ENCODE results near the gene GPR31.

The GPR31 gene

DNA sequence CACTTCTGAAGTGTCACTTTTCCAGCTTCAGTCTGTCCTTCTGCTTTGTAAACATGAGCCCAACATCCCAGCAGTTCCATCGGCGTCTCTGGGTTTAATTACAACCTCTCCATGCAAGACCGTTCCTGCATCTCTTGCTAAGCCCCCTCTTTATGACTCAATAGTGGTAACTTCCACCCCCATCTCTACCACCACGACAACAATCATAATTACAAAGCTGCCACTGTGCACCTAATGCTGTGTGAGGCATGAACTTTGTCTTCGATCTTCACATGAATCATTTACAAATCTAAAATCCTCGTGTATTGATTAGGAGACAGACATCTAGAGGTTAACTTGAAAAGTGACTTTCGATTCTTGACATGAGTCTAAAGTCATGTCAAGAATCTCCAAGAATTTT lies 39.8 kb downstream of the GPR31 start:
- no peak for DNase-seq (ENCODE audit: low spot score)

DNA sequence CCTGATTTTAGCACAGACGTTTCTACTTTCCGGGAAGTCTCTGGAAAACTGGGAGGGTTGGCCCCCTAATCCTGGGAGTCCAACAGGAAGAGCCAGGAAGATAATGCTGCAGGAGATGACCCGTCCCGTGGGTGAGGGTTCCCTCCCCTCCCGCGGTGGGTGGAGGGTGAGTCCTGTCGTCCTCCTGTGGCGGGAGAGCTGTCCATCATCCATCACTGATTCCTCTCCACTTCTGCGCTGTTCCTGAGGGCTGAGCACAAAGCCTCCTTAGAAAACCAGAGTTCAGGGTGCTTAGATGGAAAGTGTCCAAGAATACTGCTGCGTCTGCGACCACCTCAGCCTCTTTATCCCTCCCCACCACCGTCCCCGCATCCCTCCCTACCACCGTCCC lies 40.9 kb downstream of the GPR31 start:
- DNase-seq (ENCODE audit: low spot score), result no peak

DNA sequence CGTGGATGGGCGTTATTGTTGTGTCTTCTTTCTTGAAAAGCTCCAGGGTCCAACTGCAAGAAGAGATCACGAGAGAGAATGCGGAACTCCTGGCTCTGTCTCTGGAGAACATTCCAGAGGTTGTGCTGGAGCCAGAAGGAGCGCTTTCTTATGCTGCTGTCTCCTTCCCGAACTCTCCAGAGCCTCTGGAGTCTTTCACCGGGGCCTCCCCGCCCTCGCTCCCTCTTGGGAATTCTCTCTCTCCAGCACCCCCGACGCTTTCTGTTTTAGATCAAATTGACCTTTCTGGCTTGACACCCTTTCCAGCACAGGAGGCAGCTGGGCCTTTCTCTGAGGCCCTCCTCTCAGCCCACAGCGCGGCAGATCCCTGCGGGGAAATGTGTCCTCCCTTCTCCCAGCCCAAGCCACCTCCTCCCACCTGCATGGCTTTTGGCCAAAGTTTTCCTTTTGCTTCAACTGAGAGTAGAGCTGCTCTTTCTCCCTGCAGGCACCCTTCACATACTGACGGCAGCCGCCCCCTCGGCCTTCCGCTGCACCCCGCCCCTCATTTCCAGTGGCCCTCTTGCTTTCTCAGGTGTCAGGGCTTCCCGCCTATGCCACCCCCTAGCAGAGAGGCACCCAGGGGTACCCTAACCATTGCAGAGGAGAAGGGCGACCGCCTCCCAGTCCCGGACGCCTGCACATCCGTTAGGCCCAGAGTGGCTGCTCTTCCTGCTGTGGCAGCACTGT lies 41.5 kb downstream of the GPR31 start:
- DNase-seq (ENCODE audit: low spot score), result no peak

DNA sequence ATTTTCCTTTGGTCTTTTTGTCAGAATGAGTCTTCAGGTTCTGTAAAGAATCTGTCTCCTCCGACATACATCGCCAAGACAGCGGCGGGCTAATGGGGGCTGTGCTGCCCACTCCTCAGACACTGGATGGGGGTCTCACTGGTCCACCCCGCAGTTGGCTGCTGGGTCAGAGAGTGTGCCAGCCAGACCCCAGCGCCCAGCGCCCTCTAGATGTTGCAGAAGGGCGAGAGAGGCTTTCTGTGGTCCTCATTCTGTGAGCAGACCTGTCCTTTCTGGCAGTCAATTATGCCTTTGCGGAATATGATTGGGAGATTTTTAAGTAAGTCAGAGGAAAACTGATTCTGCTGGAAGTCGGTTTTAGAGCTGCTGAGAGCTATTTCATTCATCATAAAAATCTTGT lies 42.7 kb downstream of the GPR31 start:
- DNase-seq (ENCODE audit: low spot score), result no peak

DNA sequence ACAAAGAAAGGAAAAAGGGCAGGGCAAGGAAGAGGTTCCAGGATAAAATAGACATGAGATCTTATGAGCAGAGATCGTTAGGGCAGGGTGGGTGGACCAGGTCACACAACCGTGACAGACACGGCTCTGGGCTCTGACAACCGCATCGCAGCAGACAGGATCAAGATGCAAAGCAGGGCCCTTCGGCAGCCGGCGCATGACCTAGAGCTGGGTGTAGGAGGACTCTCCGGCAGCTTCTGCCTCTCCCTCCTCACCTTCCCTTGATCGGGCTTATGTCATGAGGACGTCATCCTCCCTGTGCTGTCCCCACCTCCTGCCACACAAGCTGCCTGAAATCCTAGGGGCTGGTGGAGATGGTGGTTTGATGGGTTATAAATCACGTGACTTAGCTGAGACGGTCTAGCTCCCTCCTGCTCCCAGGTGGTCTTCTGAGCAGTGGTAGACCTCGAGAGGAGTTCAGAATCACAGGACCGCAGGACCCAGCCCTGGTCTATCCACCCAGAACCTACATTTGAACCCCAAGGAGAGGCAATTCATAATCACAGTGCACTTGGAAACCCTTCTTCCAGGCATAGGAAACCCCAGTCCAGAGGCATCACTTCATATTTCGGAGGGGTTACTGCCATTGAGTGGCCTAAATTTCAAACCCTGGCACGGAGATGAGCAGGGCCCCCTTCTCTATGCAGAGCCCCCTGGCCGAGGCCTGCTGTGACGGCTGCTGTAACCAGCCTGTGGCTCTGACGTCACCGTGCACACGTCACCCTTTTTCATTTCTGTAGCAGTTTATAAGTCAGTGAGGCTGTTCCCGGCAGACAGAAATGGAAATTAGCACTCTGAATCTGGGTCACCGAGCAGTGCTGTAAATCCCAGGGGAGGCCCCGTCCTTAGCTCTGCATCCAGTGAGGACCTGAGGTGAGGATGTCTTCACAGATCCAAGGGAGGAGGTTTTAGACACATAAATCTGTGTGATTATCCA lies 43.6 kb downstream of the GPR31 start:
- no peak for DNase-seq (ENCODE audit: low spot score)

DNA sequence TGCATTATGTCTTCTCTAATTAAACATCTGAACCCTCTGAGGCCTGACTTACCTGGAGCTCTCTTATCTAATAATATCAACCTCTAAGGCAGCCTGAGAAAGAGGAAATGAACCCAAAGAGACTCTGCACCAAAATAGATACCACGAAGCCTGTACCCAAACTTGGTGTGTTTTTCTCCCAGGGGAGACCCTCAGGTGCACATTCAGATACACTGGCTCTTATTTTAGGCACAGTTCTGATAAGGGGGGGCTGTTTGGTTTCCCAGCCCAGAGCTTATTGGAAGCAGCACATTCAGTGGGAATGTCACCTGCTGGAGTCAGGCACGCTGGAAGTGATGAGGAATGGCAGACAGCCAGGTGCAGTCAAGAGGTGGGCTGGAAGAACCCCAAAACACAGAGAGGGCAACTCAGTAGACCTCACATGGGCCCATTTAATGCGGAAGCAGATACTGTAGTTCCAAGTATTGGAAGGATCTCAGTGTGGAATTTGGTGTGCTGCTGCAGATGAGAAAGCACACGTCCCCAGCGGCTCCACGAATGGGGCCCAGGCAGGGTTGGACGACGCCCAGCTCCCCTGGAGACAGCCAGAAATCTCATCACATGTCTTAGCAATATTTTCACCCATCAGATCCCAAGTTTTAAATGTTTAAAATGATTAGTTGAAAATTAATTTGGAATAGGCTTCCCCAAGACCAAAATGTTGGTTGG lies 44.6 kb downstream of the GPR31 start:
- DNase-seq (ENCODE audit: low spot score), result no peak

DNA sequence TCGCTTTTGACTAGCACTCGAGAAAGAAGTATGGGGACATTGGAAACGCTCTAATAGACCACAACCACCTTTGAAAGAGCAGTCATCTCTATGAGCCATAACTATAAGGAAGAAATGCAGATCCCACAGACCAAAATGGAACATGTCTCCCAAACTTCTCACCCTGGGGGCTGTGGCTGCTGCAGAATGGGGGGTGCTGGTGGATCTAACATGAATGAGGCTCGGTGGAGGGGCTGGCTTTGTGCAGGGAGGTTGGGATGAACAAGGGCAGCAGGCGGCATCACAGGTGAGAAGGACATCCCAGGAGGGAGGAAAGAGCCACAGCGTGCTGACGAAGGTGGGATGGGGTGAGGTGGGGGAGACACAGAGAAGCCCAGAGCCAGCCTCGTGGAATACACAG lies 45.4 kb downstream of the GPR31 start:
- no peak for DNase-seq (ENCODE audit: low spot score)

DNA sequence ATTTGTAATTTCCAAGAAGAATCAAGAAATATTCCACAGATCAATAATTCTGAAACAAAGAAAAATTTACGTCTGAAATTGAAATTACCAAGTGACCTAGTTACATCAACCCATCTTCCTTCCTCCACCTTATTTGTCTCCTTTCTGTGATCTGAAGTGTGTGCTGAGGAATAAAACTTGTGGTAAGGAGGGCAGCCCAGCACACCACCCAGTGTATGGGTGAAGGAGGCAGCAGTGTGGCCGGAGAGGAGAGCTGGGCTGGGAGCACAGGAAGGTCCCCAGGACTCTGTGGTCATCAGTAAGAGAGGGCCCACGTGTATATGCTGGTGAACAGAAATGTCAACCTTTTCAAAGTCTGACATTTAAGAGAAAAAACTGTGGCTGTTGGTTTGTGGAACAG lies 46.2 kb downstream of the GPR31 start:
- no peak for DNase-seq (ENCODE audit: low spot score)

DNA sequence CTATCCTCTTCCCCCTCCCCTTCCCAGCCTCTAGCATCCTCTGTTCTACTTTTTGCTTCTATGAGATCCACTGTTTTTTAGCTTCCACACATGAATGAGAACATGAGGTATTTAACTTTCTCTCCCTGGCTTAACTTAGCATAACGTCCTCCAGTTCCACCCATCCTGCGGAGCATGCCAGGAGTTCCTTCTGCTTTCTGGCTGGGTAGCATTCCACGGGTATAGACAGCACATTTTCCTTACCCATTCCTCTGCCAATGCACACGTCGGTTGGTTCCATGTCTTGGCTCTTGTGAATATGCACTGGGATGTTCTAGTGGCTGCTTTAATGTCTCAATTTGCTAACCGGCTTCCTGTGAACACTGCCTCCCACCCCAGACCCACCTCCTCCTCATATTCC lies 48.1 kb downstream of the GPR31 start:
- no peak for DNase-seq (ENCODE audit: low spot score)

DNA sequence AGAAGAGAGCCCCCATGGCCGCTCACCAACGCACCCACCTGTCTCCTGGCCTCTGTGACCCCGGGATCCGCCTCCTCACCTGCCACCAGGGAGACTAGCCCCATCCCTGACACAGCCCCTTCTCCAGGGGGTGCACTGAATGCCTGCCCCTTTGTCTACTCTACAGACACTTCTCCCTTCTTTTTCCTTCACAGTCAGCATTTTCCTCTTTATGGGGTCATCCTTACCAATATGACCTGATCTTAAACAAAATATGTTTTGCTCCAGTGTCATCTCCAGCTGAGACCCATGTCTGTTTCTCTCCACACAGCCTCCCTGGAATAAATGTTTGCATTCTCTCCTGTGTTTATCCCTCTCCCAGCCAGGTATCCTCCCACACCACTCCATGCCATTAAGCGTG lies 49.5 kb downstream of the GPR31 start:
- no peak for DNase-seq (ENCODE audit: low spot score)

DNA sequence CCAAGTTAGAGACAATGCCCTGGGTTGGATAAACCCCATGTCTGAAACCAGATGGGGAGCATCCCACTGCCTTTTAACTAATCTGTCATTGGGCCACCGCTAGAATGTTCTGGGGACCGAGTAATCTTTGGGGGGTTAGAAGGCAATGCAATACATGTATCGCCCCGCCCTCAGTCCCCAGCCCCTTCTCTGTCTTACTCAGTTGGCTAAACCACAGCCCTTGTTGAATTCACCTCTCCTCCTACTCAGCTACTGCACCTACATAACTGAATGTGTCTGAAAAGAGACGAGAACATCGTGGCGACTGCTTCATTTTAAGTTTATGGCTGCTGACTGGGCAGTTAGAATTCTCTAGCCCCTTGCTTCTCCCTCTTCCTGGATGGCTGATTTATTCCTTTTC lies 50.0 kb downstream of the GPR31 start:
- no peak for DNase-seq (ENCODE audit: low spot score)

DNA sequence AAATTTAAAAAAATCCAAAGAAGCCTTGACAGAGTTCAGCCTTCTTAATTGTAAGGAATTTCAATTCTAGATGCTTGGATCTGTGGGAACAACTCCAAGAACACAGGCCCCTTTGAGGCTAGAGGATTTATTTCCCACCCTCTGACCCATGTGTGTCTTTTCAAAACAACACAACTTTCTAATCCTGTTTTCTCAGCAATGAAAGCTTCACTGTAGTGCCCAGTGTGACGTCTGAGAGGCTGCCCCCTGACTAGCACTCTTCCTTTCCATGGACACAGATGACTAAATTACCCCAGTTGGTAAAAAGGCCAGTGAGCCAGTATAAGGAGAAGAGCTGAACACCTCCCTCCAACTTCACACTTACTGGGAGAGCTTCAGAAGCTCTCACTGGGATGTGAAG lies 51.4 kb downstream of the GPR31 start:
- no peak for DNase-seq (ENCODE audit: low spot score)
